GM18502 (cell line): ENCODE measurements around the gene ARHGAP10.
A peak's percentile ranks its signal among the peaks of the same experiment; 100 is the strongest.

Source experiments
- ATAC-seq: cut with Tn5 transposase; IDR thresholded peaks from one replicate; pipeline ENCODE4 v1.9.1; 2021; ENCODE audit warnings: mild to moderate bottlenecking; ENCODE audit not compliant: unreplicated experiment, poor library complexity

ARHGAP10 gene

GRCh38 chr4:147764337-147764736, 32.4 kb downstream of the ARHGAP10 start:
- no peak for ATAC-seq

- no peak for ATAC-seq
These were observed 33.2 kb downstream of the ARHGAP10 start for GRCh38 chr4:147765121-147765529.

DNA sequence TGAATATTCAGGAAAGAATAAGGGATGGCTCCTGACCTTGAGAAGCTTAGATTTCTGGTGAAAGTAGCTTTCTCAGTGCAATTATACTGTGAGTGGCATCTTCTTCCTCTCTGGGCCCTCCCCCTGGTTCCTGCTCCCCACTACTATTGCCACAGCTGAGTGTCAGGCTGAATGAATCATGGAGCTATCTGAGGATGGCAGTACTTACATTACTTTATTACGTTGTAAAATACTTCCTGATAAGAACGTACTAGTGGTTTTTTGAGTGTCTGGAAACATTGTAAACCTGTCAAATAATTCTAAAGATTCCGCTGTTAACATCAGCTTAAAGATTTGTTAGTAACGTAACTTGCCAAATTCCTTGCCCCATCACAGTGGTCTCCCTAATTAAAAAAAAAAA, 36.2 kb downstream of the ARHGAP10 start:
- no peak for ATAC-seq

- no peak for ATAC-seq
These were observed 37.5 kb downstream of the ARHGAP10 start for GRCh38 chr4:147769386-147769785.

DNA sequence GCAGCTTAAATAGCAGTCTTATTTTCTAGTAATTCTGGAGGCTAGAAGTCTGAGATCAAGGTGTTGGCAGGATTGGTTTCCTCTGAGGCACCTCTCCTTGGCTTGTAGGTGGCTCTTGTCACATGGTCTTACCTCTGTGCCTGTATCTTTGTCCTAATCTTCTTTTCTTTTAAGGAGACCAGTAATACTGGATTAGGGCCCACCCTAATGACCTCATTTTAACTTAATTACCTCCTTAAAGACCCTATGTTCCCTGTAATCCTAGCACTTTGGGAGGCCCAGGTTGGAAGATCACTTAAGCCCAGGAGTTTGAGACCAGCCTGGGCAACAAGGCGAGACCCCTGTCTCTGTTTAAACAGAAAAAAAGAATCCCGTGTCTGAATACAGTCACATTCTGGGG, 38.9 kb downstream of the ARHGAP10 start:
- no peak for ATAC-seq

- no peak for ATAC-seq
These were observed 40.2 kb downstream of the ARHGAP10 start for GRCh38 chr4:147772056-147772455.

GRCh38 chr4:147772459-147772969, 40.6 kb downstream of the ARHGAP10 start:
- ATAC-seq = no peak

DNA sequence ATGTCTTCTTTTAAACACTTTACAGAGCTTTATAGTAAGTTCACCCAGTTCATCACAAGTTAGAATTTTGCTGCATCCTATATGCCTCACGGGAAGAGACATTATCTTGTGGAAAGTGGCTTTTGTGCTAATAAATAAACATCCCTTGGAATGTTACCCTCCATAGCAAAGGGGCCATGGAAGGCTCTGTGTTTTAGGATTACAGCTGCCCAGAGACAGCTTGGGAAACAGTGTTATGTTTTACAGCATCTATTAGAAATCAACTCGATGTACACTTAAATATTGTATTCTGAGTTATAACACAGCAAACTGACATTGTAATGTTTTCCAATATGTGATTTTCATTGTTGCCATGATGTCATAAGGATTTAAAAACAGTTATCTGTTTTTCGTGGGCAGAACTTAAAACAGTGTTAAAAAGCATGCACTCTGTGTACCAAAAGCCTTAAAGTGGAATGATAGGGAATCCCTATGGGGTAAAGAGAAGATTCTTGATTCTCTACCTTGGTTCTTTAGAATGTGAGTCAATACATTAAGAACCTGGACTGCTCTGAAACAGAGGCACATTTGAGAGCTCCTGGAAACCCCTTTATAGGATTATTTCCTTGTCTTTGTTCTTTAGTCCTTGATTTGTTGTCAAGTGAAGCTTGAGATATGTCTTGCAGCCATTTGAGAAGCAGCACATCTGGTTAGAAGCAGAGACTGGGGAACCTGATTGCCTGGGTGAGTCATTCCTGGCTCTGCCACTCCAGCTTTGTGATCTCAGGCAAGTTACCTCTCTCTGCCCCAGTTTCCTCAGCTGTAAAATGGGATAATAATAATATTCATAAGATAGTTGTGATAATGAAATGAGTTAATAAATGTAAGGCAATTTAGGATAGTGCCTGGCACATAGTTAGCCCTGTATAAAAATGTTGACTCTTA, 41.6 kb downstream of the ARHGAP10 start:
- peak; percentile 61 for ATAC-seq

GRCh38 chr4:147776716-147777115, 44.8 kb downstream of the ARHGAP10 start:
- ATAC-seq = no peak

DNA sequence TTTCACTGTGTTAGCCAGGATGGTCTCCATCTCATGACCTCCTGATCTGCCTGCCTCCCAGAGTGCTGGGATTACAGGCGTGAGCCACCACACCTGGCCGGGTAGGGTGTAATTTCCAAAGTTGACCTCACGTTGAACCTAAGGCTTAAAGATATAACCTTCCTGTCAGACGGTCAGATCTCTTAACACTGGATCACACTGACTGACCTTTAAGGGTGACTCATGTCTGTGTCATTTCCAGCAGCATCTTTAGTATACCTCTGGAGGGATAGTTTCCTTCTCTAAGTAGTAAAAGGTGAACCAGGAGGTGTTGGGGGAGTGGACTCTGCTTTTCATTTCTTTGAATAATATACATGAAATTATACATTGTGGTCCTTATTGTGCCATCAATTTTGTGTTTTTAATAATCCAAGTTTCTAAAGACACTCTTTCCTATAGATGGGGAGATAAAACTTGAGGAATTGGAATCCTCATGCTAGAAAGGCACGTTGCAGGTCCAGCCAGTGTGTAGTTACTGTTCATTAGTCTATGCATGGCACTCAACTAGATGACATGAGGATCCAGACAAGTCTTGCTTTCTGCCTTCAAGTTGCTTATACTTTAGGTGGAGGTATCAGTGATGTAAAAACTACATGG, 45.7 kb downstream of the ARHGAP10 start:
- no peak for ATAC-seq

- peak; percentile 68 for ATAC-seq
These were observed 47.1 kb downstream of the ARHGAP10 start for GRCh38 chr4:147778942-147779341.

- no peak for ATAC-seq
These were observed 47.6 kb downstream of the ARHGAP10 start for GRCh38 chr4:147779451-147779850.

DNA sequence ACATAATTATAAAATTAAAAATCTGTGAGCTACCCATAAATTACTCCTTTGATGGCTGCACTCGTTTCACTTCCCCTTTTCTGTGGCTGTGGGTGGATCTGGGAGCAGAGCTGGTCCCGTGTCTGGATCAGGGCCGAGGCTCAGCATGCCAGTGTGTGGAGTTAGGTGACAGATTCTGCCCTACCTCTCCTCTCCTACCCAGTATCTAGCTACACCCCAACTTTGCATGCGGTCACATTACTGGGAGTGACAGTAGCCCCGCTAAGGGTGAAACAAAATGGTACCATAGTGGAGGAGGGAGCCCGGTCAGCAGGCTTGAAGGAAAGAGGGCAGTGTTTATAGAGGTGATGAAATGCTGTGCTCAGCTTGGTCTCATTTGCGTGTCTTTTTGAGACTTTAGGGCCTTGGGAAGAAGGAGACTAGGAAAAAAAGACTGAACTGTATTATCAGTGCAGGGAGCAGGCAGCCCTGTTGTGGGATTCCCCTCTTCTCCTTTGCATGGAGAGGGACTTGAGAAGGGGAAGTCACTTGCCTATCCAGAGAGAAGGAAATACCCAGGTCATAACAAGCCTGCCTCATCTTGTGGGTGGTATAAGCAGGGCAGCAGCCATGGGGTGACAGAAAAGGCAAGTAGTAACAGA, 48.4 kb downstream of the ARHGAP10 start:
- ATAC-seq = peak; percentile 68

- no peak for ATAC-seq
These were observed 50.3 kb downstream of the ARHGAP10 start for GRCh38 chr4:147782087-147782781.

GRCh38 chr4:147785129-147785528, 53.2 kb downstream of the ARHGAP10 start:
- ATAC-seq = no peak

- peak; percentile 93 for ATAC-seq
These were observed 54.1 kb downstream of the ARHGAP10 start for GRCh38 chr4:147786031-147786430.

DNA sequence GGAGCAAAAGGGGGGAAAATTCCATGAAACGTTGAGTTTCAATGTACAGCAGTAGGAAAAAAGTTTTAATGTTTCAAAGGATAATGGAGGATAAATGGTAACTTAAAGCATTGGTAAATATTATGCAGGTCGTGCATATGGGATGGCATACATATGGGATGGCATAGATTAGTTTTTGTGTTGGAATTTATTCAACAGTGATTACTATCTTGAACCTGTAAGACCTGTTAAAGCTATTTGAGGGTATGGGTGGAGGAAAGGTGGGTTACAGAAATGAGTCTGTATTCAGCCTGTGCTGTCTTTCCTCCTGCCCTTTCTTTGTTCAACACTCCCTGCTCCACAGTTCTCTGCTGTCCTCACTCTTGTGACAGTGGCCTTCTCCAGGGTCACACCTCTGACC, 54.6 kb downstream of the ARHGAP10 start:
- ATAC-seq = no peak

GRCh38 chr4:147787204-147787603, 55.3 kb downstream of the ARHGAP10 start:
- ATAC-seq = no peak

GRCh38 chr4:147788791-147789190, 56.9 kb downstream of the ARHGAP10 start:
- no peak for ATAC-seq

DNA sequence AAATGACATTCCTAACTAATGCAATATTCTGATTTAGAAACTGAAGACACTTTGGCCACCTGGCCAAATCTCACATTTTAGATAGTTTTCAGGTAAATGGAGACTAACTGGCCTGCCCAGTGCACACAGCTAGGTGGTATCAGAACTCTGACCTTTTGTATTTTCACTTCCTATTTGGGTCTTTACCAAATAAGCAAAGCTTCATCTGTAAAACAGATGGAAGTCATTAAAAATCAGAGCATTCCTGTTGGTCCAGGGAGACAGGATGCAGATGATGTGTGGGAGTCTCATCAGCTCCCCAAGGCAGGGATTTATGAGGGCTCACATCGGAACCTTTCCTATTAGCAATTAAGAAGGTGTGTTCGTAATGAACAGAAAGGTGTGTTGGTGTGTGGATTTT, 57.7 kb downstream of the ARHGAP10 start:
- ATAC-seq = no peak
